K562 (cell line): Measurements from ENCODE around the gene PRTFDC1. TPM values are rescaled to one million over a fixed set of nuclear protein-coding genes. Genes with fewer than 3 reads are reported as not detected.
A peak's percentile ranks its signal among the peaks of the same experiment; 100 is the strongest.

ENCODE experiments used
- CREB1 ChIP-seq, 2 experiments: sonication (generic) in 1 of 2; formaldehyde crosslinking in 1 of 2; IDR thresholded peaks; 2 replicates each; pipeline versions ENCODE4 v1.6.1 to v1.8.0; 2012 to 2022; ENCODE audit warnings: inconsistent platforms in 1 of 2, mild to moderate bottlenecking in 1 of 2, missing genetic modification reagents in 1 of 2, moderate library complexity in 1 of 2
- EHMT2 ChIP-seq: fragments of 450-650 bp; IDR thresholded peaks from 2 replicates; pipeline ENCODE4 v1.6.1; 2018; ENCODE audit warnings: antibody characterized with exemption
- L3MBTL2 ChIP-seq: fragments of 450-650 bp; IDR thresholded peaks from 2 replicates; pipeline ENCODE4 v1.6.1; 2016; ENCODE audit warnings: mild to moderate bottlenecking, moderate library complexity
- ZNF354B ChIP-seq: fragments of 250-450 bp; sonication (Bioruptor Pico); IDR thresholded peaks from 2 replicates; pipeline ENCODE4 v1.4.0; 2020
- polyA plus RNA-seq, 8 experiments: library from polyadenylated mRNA; depleted of rRNA in 4 of 8; stranded (reverse) in 5 of 8; unstranded in 3 of 8; fragments of >200 nt; fragmentation: Nextera tagmentation in 2 of 8; fragmentation: Illumina TruSeq in 1 of 8; extraction: Ambion mirVana in 2 of 8; extraction: Trizol in 1 of 8; gene quantifications; 2 replicates each; pipeline versions ENCODE4 v1.2.1 to v1.2.3, GENCODE V29; 2011 to 2014; ENCODE audit warnings: inconsistent platforms in 1 of 8, missing spikeins in 1 of 8
- total RNA-seq, 7 experiments: library from RNA; depleted of rRNA in 6 of 7; stranded (reverse); fragments of >200 nt in 6 of 7; fragmentation: Illumina TruSeq in 2 of 7; extraction: Trizol in 2 of 7; gene quantifications; 2 replicates each; pipeline versions ENCODE4 v1.2.1 to v1.2.3, GENCODE V29; 2011 to 2021; ENCODE audit warnings: low replicate concordance in 1 of 7
- TF ChIP-seq, protein P1 (sequence below): fragments of 450-650 bp; IDR thresholded peaks from 2 replicates; pipeline ENCODE4 v1.6.1; 2018; ENCODE audit not compliant: partially characterized antibody
- TF ChIP-seq, protein P2 (sequence below): fragments of 450-650 bp; conservative IDR thresholded peaks from 2 replicates; pipeline ENCODE4 v1.6.1; 2016; ENCODE audit warnings: missing genetic modification characterization, low read depth, mild to moderate bottlenecking, missing compliant biosample characterization, moderate library complexity
- TF ChIP-seq, protein P3 (sequence below): sonication (generic); formaldehyde crosslinking; IDR thresholded peaks from 2 replicates; pipeline ENCODE4 v1.8.0; 2022; ENCODE audit warnings: missing genetic modification reagents, mild to moderate bottlenecking, borderline replicate concordance
- TF ChIP-seq, protein P4 (sequence below): fragments of 250-450 bp; sonication (Bioruptor Pico); IDR thresholded peaks from 2 replicates; pipeline ENCODE4 v1.8.0; 2021; ENCODE audit warnings: moderate library complexity, mild to moderate bottlenecking, inconsistent platforms
- TF ChIP-seq, protein P5 (sequence below): fragments of 450-650 bp; IDR thresholded peaks from 2 replicates; pipeline ENCODE4 v1.6.1; 2017; ENCODE audit warnings: antibody characterized with exemption, mild to moderate bottlenecking
- TF ChIP-seq, protein P6 (sequence below): fragments of 450-650 bp; formaldehyde crosslinking; IDR thresholded peaks from 2 replicates; pipeline ENCODE4 v1.4.0; 2022; ENCODE audit warnings: missing genetic modification characterization

The PRTFDC1 gene
- total and polyA plus RNA-seq, 9 of the 15 experiments (the other 6 are each of a cell fraction or from before 2014, with no cell fraction given), result 7.0 to 27.6 (median 10.0) TPM

DNA sequence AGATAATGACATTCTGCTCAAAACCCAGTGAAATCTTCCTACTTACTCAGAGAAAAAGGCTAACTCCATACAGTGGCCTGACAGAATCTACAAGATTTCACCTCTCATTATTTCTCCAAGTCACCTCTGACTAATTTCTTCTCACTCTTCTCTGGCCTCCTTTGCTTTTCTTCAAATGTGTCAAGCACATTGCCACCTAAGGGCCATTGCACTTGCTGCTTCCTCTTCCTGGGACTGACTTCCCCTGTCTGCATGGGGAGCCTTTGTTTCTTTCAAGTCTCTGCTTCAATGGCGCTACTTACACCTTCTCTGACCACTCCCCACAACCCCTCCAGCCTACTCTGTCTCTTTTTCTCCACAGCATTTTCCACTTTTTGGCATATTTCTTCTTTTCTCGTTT, 36.0 kb downstream of the PRTFDC1 start (continued):
- TF ChIP-seq, protein P1, sequence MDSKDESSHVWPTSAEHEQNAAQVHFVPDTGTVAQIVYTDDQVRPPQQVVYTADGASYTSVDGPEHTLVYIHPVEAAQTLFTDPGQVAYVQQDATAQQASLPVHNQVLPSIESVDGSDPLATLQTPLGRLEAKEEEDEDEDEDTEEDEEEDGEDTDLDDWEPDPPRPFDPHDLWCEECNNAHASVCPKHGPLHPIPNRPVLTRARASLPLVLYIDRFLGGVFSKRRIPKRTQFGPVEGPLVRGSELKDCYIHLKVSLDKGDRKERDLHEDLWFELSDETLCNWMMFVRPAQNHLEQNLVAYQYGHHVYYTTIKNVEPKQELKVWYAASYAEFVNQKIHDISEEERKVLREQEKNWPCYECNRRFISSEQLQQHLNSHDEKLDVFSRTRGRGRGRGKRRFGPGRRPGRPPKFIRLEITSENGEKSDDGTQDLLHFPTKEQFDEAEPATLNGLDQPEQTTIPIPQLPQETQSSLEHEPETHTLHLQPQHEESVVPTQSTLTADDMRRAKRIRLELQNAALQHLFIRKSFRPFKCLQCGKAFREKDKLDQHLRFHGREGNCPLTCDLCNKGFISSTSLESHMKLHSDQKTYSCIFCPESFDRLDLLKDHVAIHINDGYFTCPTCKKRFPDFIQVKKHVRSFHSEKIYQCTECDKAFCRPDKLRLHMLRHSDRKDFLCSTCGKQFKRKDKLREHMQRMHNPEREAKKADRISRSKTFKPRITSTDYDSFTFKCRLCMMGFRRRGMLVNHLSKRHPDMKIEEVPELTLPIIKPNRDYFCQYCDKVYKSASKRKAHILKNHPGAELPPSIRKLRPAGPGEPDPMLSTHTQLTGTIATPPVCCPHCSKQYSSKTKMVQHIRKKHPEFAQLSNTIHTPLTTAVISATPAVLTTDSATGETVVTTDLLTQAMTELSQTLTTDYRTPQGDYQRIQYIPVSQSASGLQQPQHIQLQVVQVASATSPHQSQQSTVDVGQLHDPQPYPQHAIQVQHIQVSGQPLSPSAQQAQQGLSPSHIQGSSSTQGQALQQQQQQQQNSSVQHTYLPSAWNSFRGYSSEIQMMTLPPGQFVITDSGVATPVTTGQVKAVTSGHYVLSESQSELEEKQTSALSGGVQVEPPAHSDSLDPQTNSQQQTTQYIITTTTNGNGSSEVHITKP, result no peak
- TF ChIP-seq, protein P2, sequence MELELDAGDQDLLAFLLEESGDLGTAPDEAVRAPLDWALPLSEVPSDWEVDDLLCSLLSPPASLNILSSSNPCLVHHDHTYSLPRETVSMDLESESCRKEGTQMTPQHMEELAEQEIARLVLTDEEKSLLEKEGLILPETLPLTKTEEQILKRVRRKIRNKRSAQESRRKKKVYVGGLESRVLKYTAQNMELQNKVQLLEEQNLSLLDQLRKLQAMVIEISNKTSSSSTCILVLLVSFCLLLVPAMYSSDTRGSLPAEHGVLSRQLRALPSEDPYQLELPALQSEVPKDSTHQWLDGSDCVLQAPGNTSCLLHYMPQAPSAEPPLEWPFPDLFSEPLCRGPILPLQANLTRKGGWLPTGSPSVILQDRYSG, result 0 out of 2 replicates have a peak, but pooled peaks have one; percentile 14
- TF ChIP-seq, protein P3, sequence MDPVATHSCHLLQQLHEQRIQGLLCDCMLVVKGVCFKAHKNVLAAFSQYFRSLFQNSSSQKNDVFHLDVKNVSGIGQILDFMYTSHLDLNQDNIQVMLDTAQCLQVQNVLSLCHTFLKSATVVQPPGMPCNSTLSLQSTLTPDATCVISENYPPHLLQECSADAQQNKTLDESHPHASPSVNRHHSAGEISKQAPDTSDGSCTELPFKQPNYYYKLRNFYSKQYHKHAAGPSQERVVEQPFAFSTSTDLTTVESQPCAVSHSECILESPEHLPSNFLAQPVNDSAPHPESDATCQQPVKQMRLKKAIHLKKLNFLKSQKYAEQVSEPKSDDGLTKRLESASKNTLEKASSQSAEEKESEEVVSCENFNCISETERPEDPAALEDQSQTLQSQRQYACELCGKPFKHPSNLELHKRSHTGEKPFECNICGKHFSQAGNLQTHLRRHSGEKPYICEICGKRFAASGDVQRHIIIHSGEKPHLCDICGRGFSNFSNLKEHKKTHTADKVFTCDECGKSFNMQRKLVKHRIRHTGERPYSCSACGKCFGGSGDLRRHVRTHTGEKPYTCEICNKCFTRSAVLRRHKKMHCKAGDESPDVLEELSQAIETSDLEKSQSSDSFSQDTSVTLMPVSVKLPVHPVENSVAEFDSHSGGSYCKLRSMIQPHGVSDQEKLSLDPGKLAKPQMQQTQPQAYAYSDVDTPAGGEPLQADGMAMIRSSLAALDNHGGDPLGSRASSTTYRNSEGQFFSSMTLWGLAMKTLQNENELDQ (CRISPR knock-in tag), result no peak
- TF ChIP-seq, protein P4, sequence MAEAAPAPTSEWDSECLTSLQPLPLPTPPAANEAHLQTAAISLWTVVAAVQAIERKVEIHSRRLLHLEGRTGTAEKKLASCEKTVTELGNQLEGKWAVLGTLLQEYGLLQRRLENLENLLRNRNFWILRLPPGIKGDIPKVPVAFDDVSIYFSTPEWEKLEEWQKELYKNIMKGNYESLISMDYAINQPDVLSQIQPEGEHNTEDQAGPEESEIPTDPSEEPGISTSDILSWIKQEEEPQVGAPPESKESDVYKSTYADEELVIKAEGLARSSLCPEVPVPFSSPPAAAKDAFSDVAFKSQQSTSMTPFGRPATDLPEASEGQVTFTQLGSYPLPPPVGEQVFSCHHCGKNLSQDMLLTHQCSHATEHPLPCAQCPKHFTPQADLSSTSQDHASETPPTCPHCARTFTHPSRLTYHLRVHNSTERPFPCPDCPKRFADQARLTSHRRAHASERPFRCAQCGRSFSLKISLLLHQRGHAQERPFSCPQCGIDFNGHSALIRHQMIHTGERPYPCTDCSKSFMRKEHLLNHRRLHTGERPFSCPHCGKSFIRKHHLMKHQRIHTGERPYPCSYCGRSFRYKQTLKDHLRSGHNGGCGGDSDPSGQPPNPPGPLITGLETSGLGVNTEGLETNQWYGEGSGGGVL (CRISPR knock-in tag), result no peak
- TF ChIP-seq, protein P5, sequence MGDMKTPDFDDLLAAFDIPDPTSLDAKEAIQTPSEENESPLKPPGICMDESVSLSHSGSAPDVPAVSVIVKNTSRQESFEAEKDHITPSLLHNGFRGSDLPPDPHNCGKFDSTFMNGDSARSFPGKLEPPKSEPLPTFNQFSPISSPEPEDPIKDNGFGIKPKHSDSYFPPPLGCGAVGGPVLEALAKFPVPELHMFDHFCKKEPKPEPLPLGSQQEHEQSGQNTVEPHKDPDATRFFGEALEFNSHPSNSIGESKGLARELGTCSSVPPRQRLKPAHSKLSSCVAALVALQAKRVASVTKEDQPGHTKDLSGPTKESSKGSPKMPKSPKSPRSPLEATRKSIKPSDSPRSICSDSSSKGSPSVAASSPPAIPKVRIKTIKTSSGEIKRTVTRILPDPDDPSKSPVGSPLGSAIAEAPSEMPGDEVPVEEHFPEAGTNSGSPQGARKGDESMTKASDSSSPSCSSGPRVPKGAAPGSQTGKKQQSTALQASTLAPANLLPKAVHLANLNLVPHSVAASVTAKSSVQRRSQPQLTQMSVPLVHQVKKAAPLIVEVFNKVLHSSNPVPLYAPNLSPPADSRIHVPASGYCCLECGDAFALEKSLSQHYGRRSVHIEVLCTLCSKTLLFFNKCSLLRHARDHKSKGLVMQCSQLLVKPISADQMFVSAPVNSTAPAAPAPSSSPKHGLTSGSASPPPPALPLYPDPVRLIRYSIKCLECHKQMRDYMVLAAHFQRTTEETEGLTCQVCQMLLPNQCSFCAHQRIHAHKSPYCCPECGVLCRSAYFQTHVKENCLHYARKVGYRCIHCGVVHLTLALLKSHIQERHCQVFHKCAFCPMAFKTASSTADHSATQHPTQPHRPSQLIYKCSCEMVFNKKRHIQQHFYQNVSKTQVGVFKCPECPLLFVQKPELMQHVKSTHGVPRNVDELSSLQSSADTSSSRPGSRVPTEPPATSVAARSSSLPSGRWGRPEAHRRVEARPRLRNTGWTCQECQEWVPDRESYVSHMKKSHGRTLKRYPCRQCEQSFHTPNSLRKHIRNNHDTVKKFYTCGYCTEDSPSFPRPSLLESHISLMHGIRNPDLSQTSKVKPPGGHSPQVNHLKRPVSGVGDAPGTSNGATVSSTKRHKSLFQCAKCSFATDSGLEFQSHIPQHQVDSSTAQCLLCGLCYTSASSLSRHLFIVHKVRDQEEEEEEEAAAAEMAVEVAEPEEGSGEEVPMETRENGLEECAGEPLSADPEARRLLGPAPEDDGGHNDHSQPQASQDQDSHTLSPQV, result peak; percentile 93
- TF ChIP-seq EHMT2 (0 out of 2 replicates have a peak, but pooled peaks have one; percentile 32), CREB1 (IDR thresholded peaks at IDR 0.05) (no peak), CREB1 (CRISPR knock-in tag; IDR thresholded peaks at IDR 0.05) (no peak), ZNF354B (CRISPR knock-in tag) (no peak), L3MBTL2 (peak; percentile 93)
- TF ChIP-seq, protein P6, sequence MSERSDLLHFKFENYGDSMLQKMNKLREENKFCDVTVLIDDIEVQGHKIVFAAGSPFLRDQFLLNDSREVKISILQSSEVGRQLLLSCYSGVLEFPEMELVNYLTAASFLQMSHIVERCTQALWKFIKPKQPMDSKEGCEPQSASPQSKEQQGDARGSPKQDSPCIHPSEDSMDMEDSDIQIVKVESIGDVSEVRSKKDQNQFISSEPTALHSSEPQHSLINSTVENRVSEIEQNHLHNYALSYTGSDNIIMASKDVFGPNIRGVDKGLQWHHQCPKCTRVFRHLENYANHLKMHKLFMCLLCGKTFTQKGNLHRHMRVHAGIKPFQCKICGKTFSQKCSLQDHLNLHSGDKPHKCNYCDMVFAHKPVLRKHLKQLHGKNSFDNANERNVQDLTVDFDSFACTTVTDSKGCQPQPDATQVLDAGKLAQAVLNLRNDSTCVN (CRISPR knock-in tag), result no peak
